ENCODE measurements around the gene LAPTM5. TPM values are rescaled to one million over a fixed set of nuclear protein-coding genes. Genes with fewer than 3 reads are reported as not detected.

The LAPTM5 gene
- total and polyA plus RNA-seq, 2 of the 8 experiments (the other 6 are each of a cell fraction or from before 2014, with no cell fraction given): 0.37 to 1.4 TPM

- TF ChIP-seq CHD7 (IDR thresholded peaks at IDR 0.05; ENCODE audit: insufficient replicate concordance, low read length) (no peak), PHF8 (conservative IDR thresholded peaks at IDR 0.05; ENCODE audit: low read depth, low read length) (no peak), YY1 (IDR thresholded peaks at IDR 0.05; ENCODE audit: low read depth, low read length) (no peak), EP300 (IDR thresholded peaks at IDR 0.05; ENCODE audit: borderline replicate concordance in 1 of 2, low read depth in 2 of 2, low read length in 2 of 2) (no peak), BRCA1 (IDR thresholded peaks at IDR 0.05; ENCODE audit: low read depth, low read length) (no peak), POLR2AphosphoS5 (IDR thresholded peaks at IDR 0.05; ENCODE audit: low read depth, low read length) (no peak), CTCF (IDR thresholded peaks at IDR 0.05; ENCODE audit: control extremely low read depth in 1 of 3, insufficient read depth in 1 of 3, low read depth in 1 of 3, low read length in 3 of 3) (no peak), FOSL1 (IDR thresholded peaks at IDR 0.05; ENCODE audit: insufficient read depth, low read depth, low read length) (no peak)
Measured at GRCh38 chr1:30775433-30775975, 17.9 kb upstream of the LAPTM5 start (continued).
